Transverse colon (tissue), 4 donors: ENCODE data around the gene TMPRSS12. TPM values are rescaled to one million over a fixed set of nuclear protein-coding genes. Genes with fewer than 3 reads are reported as not detected.
A peak's percentile ranks its signal among the peaks of the same experiment; 100 is the strongest.

Experiments
- DNase-seq: peaks from one replicate; pipeline ENCODE4 v3.0.0-alpha.2; 2019
- H3K27ac ChIP-seq, 4 donors: fragments of 200-600 bp; sonication (generic); 2 replicates each; pipeline ENCODE4 v1.5.1; 2016 to 2018; ENCODE audit warnings: inconsistent platforms in 4 of 4
- H3K27me3 ChIP-seq: fragments of 200-600 bp; sonication (generic); 2 replicates; pipeline ENCODE4 v1.5.1; 2017; ENCODE audit warnings: inconsistent platforms
- H3K36me3 ChIP-seq, 4 donors: fragments of 200-600 bp; sonication (generic); 2 replicates each; pipeline ENCODE4 v1.5.1; 2017 to 2019; ENCODE audit warnings: inconsistent platforms in 4 of 4
- H3K4me1 ChIP-seq, 4 donors: fragments of 200-600 bp; sonication (generic); 2 replicates each; pipeline ENCODE4 v1.5.1; 2017 to 2020; ENCODE audit warnings: inconsistent platforms in 4 of 4
- H3K4me3 ChIP-seq, 4 donors: fragments of 200-600 bp; sonication (generic); 1 replicate in 1 of 4; 2 replicates in 3 of 4; pipeline versions ENCODE4 v1.5.1 to v1.6.1; 2017 to 2019; ENCODE audit warnings: inconsistent platforms in 4 of 4
- H3K9me3 ChIP-seq, 2 donors: fragments of 200-600 bp; sonication (generic); 2 replicates each; pipeline ENCODE4 v1.5.1; 2017 to 2019; ENCODE audit warnings: inconsistent platforms in 2 of 2
- CTCF ChIP-seq, 5 experiments: fragments of 200-600 bp in 3 of 5; fragments of 450-650 bp in 2 of 5; sonication (generic) in 3 of 5; IDR thresholded peaks; 1 replicate in 2 of 5; 2 replicates in 3 of 5; pipeline ENCODE4 v1.5.1; 2016 to 2017; ENCODE audit warnings: antibody characterized with exemption in 5 of 5, inconsistent platforms in 3 of 5, mild to moderate bottlenecking in 2 of 5, moderate library complexity in 1 of 5
- EP300 ChIP-seq: sonication (generic); formaldehyde crosslinking; IDR thresholded peaks from one replicate; pipeline ENCODE4 v1.6.1; 2017; ENCODE audit warnings: antibody characterized with exemption, low read depth
- POLR2A ChIP-seq: fragments of 450-650 bp; IDR thresholded peaks from one replicate; pipeline ENCODE4 v1.6.1; 2016; ENCODE audit warnings: antibody characterized with exemption, mild to moderate bottlenecking, moderate library complexity
- POLR2AphosphoS5 ChIP-seq, 3 donors: sonication (generic); formaldehyde crosslinking; IDR thresholded peaks; one replicate each; pipeline ENCODE4 v1.6.1; 2016; ENCODE audit warnings: antibody characterized with exemption in 3 of 3
- WGBS, 2 donors: methylation state at CpG; one replicate each; pipeline ENCODE4 v1.1.5; 2018; ENCODE audit warnings: low coverage in 1 of 2; 5-methylcytosine and 5-hydroxymethylcytosine counted together
- in situ Hi-C, 4 donors: fragments of 200-750 bp; cut with MboI; loops; one replicate each; pipeline versions ENCODE4 v1.15.0 to v1.15.1; 2017; ENCODE audit warnings: low sequenced_read_pairs in 3 of 4, low pct_ligation_motif_present in 1 of 4, low pct_unique_long_range_greater_than_20kb in 1 of 4
- intact Hi-C: fragments of 100-400 bp; cut with DNase I; formaldehyde crosslinking; loops from one replicate; pipeline ENCODE4 v1.15.1; 2023; ENCODE audit warnings: low total_unique reads
- total RNA-seq, 4 donors: library from RNA; depleted of rRNA; stranded (reverse); fragments of >200 nt; gene quantifications; one replicate each; pipeline ENCODE4 v1.1.0, GENCODE V29; 2016

Gene TMPRSS12
- total RNA-seq, 4 donors from 2014 or later = not detected

GRCh38 chr12:50913224-50913623 is 70.5 kb downstream of the TMPRSS12 start:
- intact Hi-C loops = no loop called here
- TF ChIP-seq POLR2A = no peak
- no peak for TF ChIP-seq CTCF (IDR thresholded peaks at IDR 0.05)
- TF ChIP-seq EP300 = no peak
- no peak for TF ChIP-seq POLR2AphosphoS5 (IDR thresholded peaks at IDR 0.05)

GRCh38 chr12:50914872-50915484 is 72.3 kb downstream of the TMPRSS12 start:
- DNase-seq = no peak
- H3K4me3 ChIP-seq = no peak overlapping the region
- intact Hi-C loops = no loop called here
- 87 to 97% methylated on average over 4 to 6 of the region's 6 CpGs for WGBS, 2 donors
- no peaks in the 10 kb centered on the region for H3K27me3 ChIP-seq
- no peak for TF ChIP-seq POLR2AphosphoS5 (IDR thresholded peaks at IDR 0.05)
- TF ChIP-seq CTCF (IDR thresholded peaks at IDR 0.05) = no peak
- TF ChIP-seq POLR2A = no peak
- no peak for TF ChIP-seq EP300
- no peak overlapping the region for H3K27ac ChIP-seq
- H3K9me3 ChIP-seq = peaks cover 8 to 33% of the 10 kb centered on the region in 2 donors
- H3K36me3 ChIP-seq = no peaks in the 10 kb centered on the region
- in situ Hi-C loops = no loop called here
- H3K4me1 ChIP-seq = no peaks in the 10 kb centered on the region

More at GRCh38 chr12:50913224-50913623, 70.5 kb downstream of the TMPRSS12 start:
- Histone ChIP-seq H3K9me3 (peaks cover 8 to 33% of the 10 kb centered on the region in 2 donors), H3K4me3 (no peak overlapping the region), H3K27me3 (no peaks in the 10 kb centered on the region), H3K36me3 (no peaks in the 10 kb centered on the region), H3K27ac (no peak overlapping the region), H3K4me1 (no peaks in the 10 kb centered on the region)
- DNase-seq = no peak
- 93% methylated on average over 2 of the region's 2 CpGs; no CpG with 5 or more reads in 1 of the 2 donors for WGBS, 2 donors
- in situ Hi-C loops = no loop called here

GRCh38 chr12:50916292-50916691 is 73.6 kb downstream of the TMPRSS12 start:
- WGBS, 2 donors = 92 to 100% methylated on average over 1 to 3 of the region's 3 CpGs
- TF ChIP-seq POLR2A = no peak
- no peak for TF ChIP-seq EP300
- TF ChIP-seq POLR2AphosphoS5 (IDR thresholded peaks at IDR 0.05) = no peak
- TF ChIP-seq CTCF (IDR thresholded peaks at IDR 0.05) = no peak
- intact Hi-C loops (no loop called here), in situ Hi-C loops (no loop called here)
- Histone ChIP-seq H3K27ac (no peak overlapping the region), H3K27me3 (no peaks in the 10 kb centered on the region), H3K4me1 (peaks cover 0 to 8% (median 2%) of the 10 kb centered on the region in 4 donors), H3K4me3 (no peak overlapping the region), H3K36me3 (no peaks in the 10 kb centered on the region), H3K9me3 (peaks cover 8 to 33% of the 10 kb centered on the region in 2 donors)
- DNase-seq = no peak

- WGBS, 2 donors = 74 to 78% methylated on average over 3 to 5 of the region's 5 CpGs
- no peak overlapping the region for H3K4me3 ChIP-seq
- intact Hi-C loops = no loop called here
- peaks cover 3 to 18% of the 10 kb centered on the region in 2 donors for H3K9me3 ChIP-seq
- H3K27me3 ChIP-seq = no peaks in the 10 kb centered on the region
- peaks cover 6 to 31% (median 16%) of the 10 kb centered on the region in 4 donors for H3K4me1 ChIP-seq
- peak overlapping the region in 1 of 4 donors; percentile 23 for H3K27ac ChIP-seq
- TF ChIP-seq POLR2A = no peak
- TF ChIP-seq POLR2AphosphoS5 (IDR thresholded peaks at IDR 0.05) = no peak
- TF ChIP-seq CTCF (IDR thresholded peaks at IDR 0.05) = no peak
- no peak for TF ChIP-seq EP300
- DNase-seq = no peak
- H3K36me3 ChIP-seq = no peaks in the 10 kb centered on the region
- in situ Hi-C loops = no loop called here
These were observed 76.0 kb downstream of the TMPRSS12 start for GRCh38 chr12:50918584-50919316.
